Spleen (tissue), 11 donors: Measurements from ENCODE around the gene PTPRN2. TPM values are rescaled to one million over a fixed set of nuclear protein-coding genes. Genes with fewer than 3 reads are reported as not detected.

Experiments used
- DNase-seq: peaks from one replicate; pipeline ENCODE4 v3.0.0-alpha.2; 2020
- H3K27ac ChIP-seq, 8 donors: fragments of 200-600 bp; sonication (generic) in 7 of 8; 1 replicate in 4 of 8; 2 replicates in 4 of 8; pipeline versions ENCODE4 v1.5.0 to v1.8.0; 2016 to 2021; ENCODE audit warnings: inconsistent platforms in 4 of 8, mild to moderate bottlenecking in 4 of 8, moderate library complexity in 1 of 8
- H3K27me3 ChIP-seq, 7 donors: fragments of 200-600 bp; sonication (generic) in 6 of 7; replicated peaks in 1 of 7; 1 replicate in 4 of 7; 2 replicates in 3 of 7; pipeline versions ENCODE4 v1.5.0 to v1.8.0; 2016 to 2021; ENCODE audit warnings: inconsistent platforms in 3 of 7, mild to moderate bottlenecking in 1 of 7
- H3K36me3 ChIP-seq, 6 donors: fragments of 200-600 bp; sonication (generic) in 5 of 6; 1 replicate in 4 of 6; 2 replicates in 2 of 6; pipeline versions ENCODE4 v1.5.0 to v1.8.0; 2016 to 2021; ENCODE audit warnings: inconsistent platforms in 2 of 6
- H3K4me1 ChIP-seq, 6 donors: fragments of 200-600 bp; sonication (generic) in 5 of 6; 1 replicate in 3 of 6; 2 replicates in 3 of 6; pipeline versions ENCODE4 v1.5.0 to v1.8.0; 2016 to 2021; ENCODE audit warnings: inconsistent platforms in 3 of 6
- H3K4me3 ChIP-seq, 8 donors: fragments of 200-600 bp; sonication (generic) in 7 of 8; 1 replicate in 4 of 8; 2 replicates in 4 of 8; pipeline versions ENCODE4 v1.5.0 to v1.8.0; 2016 to 2021; ENCODE audit warnings: inconsistent platforms in 4 of 8, mild to moderate bottlenecking in 4 of 8, moderate library complexity in 2 of 8
- H3K9me3 ChIP-seq, 8 donors: fragments of 200-600 bp; sonication (generic) in 7 of 8; 1 replicate in 4 of 8; 2 replicates in 4 of 8; pipeline versions ENCODE4 v1.5.0 to v1.8.0; 2016 to 2021; ENCODE audit warnings: inconsistent platforms in 4 of 8
- CTCF ChIP-seq, 11 experiments: fragments of 200-600 bp in 7 of 11; fragments of 450-650 bp in 4 of 11; sonication (generic) in 4 of 11; IDR thresholded peaks in 8 of 11; conservative IDR thresholded peaks in 3 of 11; 1 replicate in 7 of 11; 2 replicates in 4 of 11; pipeline versions ENCODE4 v1.4.0 to v1.8.0; 2016 to 2021; ENCODE audit warnings: antibody characterized with exemption in 11 of 11, inconsistent platforms in 4 of 11, mild to moderate bottlenecking in 1 of 11
- POLR2A ChIP-seq, 3 donors: fragments of 450-650 bp; IDR thresholded peaks; one replicate each; pipeline ENCODE4 v1.5.1; 2017; ENCODE audit warnings: antibody characterized with exemption in 3 of 3, mild to moderate bottlenecking in 1 of 3
- POLR2AphosphoS5 ChIP-seq, 3 donors: sonication (generic); formaldehyde crosslinking; IDR thresholded peaks; one replicate each; pipeline ENCODE4 v1.5.1; 2017; ENCODE audit warnings: antibody characterized with exemption in 3 of 3
- WGBS, 5 donors: extraction: QIAGEN DNeasy Blood & Tissue Kit in 3 of 5; methylation state at CpG; one replicate each; pipeline versions ENCODE4 v1.1.5 to v1.1.7; 2013 to 2018; 5-methylcytosine and 5-hydroxymethylcytosine counted together
- intact Hi-C: fragments of 100-400 bp; cut with DNase I; formaldehyde crosslinking; loops from one replicate; pipeline ENCODE4 v1.15.0; 2023; ENCODE audit warnings: low total_unique reads
- polyA plus RNA-seq, 3 donors: library from polyadenylated mRNA; stranded (reverse); fragments of 200-250 nt; gene quantifications; one replicate each; pipeline ENCODE4 v1.2.1, GENCODE V29; 2013
- total RNA-seq, 7 donors: library from RNA; depleted of rRNA in 3 of 7; stranded (reverse); fragments of >200 nt in 3 of 7; fragmentation: NEBNext Ultra II Directional in 4 of 7; extraction: Animal tissue kit (Norgen Biotek cat#: 25700) in 4 of 7; gene quantifications; one replicate each; pipeline versions ENCODE4 v1.1.0 to v1.2.1, GENCODE V29; 2016 to 2021
- donor health status: healthy with polysubstance abuse.
- donor health status: DM: no; HTN: no; CAD: no; lungs with moderate emphysema.
- donor health status: DM: no; HTN: no; CAD: no.
- donor health status: Bipolar disorder and iron deficiency.
- donor health status: healthy.
- donor health status: DM: no; HTN: no; CAD: no.
- donor health status: DM: yes; HTN: yes; CAD: no.

The PTPRN2 gene
- total and polyA plus RNA-seq, 10 donors: 7.0 to 22.8 (median 16.8) TPM

- Histone ChIP-seq H3K4me3 (no peak overlapping the region), H3K4me1 (peaks cover 0 to 11% (median 2%) of the 10 kb centered on the region in 6 donors), H3K36me3 (no peaks in the 10 kb centered on the region), H3K27ac (no peak overlapping the region), H3K9me3 (no peaks in the 10 kb centered on the region), H3K27me3 (peaks cover 0 to 20% (median 0%) of the 10 kb centered on the region in 7 donors)
- TF ChIP-seq POLR2AphosphoS5 (IDR thresholded peaks at IDR 0.05): no peak
- TF ChIP-seq POLR2A (IDR thresholded peaks at IDR 0.05): no peak
- TF ChIP-seq CTCF (IDR thresholded peaks at IDR 0.05 in 8 of 11, conservative IDR thresholded peaks at IDR 0.05 in 3 of 11): no peak
- intact Hi-C loops: no loop called here
- DNase-seq: peak; percentile 69
- WGBS, 5 donors: 86 to 92% (median 90%) methylated on average over 24 to 27 of the region's 27 CpGs
These were observed 567.6 kb downstream of the PTPRN2 start for GRCh38 chr7:158019726-158020705.

GRCh38 chr7:158018971-158019645, 568.5 kb downstream of the PTPRN2 start:
- TF ChIP-seq CTCF (IDR thresholded peaks at IDR 0.05 in 8 of 11, conservative IDR thresholded peaks at IDR 0.05 in 3 of 11) (no peak), POLR2A (IDR thresholded peaks at IDR 0.05) (no peak), POLR2AphosphoS5 (IDR thresholded peaks at IDR 0.05) (no peak)
- peaks cover 0 to 28% (median 0%) of the 10 kb centered on the region in 7 donors for H3K27me3 ChIP-seq
- no peak overlapping the region for H3K4me3 ChIP-seq
- intact Hi-C loops: no loop called here
- H3K27ac ChIP-seq: no peak overlapping the region
- no peaks in the 10 kb centered on the region for H3K36me3 ChIP-seq
- H3K9me3 ChIP-seq: no peaks in the 10 kb centered on the region
- peaks cover 0 to 2% (median 0%) of the 10 kb centered on the region in 6 donors for H3K4me1 ChIP-seq
- peak; percentile 61 for DNase-seq
- WGBS, 5 donors: 68 to 82% (median 74%) methylated on average over 20 of the region's 20 CpGs

GRCh38 chr7:158018098-158018762, 569.4 kb downstream of the PTPRN2 start:
- no peaks in the 10 kb centered on the region for H3K4me1 ChIP-seq
- DNase-seq: peak; percentile 47
- WGBS, 5 donors: 89 to 96% (median 93%) methylated on average over 19 of the region's 19 CpGs
- no peak overlapping the region for H3K27ac ChIP-seq
- no peak for TF ChIP-seq POLR2A (IDR thresholded peaks at IDR 0.05)
- TF ChIP-seq POLR2AphosphoS5 (IDR thresholded peaks at IDR 0.05): no peak
- no peak for TF ChIP-seq CTCF (IDR thresholded peaks at IDR 0.05 in 8 of 11, conservative IDR thresholded peaks at IDR 0.05 in 3 of 11)
- intact Hi-C loops: no loop called here
- H3K27me3 ChIP-seq: peaks cover 0 to 30% (median 0%) of the 10 kb centered on the region in 7 donors
- H3K9me3 ChIP-seq: no peaks in the 10 kb centered on the region
- H3K4me3 ChIP-seq: no peak overlapping the region
- no peaks in the 10 kb centered on the region for H3K36me3 ChIP-seq
